ENCODE results near the gene TTC24.
"Not testable (repeated sequence)": the region's sequence is repeated elsewhere in the genome, so short reads cannot be mapped to it uniquely, and the experiment has no call there.

The TTC24 gene

DNA sequence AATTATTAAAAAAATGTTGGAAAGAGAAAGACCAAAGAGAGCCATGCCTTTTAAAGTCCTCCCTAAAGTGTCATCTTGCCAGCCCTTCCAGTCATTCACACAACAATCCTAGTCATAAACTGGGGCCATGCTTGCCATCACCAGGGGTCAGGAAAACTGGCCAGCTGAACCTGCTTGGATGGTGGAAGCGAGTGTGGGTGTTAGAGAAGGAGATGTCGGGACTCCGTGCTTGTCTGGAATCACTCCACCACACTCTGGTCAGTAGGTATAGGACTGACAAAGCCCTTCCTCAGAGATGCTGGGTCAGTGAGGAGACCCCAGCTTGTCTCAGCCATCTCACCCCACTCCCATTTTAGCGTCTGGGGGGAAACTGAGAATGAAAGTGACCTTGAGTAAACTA lies 36.4 kb downstream of the TTC24 start:
- no peak for DNase-seq

DNA sequence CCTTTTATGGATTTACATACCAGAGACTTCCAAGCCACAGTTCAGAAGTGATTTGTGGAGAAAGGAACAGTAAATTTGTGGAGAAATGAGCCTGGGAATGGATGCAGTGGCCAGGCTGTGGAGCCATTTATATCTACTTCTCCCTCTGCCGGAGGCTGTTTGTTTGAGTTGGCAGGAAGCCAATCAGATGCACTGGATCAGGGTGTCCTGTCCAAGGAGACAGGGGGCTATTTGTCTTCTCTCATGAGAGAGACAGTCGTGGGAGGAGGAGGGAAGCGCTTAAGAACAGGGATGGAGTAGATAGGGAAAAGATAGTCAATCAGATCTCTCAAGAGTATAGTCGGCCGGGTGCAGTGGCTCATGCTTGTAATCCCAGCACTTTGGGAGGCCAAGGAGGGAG lies 36.9 kb downstream of the TTC24 start:
- no peak for DNase-seq

DNA sequence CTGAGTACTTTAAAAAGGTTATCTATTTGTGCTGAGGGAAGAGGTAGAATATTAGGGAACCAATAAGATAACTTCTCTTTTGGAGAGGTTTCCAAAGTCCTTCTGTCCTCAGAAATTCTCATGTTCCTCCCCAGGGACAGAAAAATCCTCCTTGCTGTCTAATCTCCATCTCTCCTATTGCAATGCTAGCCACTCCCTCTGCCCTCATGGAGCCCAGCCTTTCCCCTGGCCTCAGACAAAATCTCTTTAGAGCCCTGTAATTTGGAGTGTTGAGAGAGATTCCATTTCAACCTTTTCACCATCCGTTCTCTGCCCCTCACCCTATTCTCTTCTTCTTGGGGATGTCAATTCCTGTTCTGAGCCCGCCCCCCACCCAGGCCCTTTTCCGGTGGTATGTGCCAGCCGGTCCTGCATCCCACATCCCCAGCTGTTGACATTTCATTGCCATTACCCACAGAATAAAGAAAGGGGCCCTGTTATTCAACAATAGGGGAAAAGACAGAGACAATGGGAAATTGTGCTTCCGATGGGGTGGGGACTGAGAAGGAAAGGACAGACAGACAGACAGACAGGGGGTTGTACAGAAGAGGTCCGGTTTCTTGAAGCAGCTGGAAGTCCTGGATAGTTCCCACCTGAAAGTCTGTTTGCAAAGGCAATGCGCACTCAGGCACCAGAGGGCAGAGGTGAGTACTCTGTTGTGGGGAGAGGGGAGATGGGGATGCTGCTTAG lies 39.5 kb downstream of the TTC24 start, which contains the start of gene HAPLN2:
Gene HAPLN2 (plus strand): TSS at position 563 of the 729 bp plus-strand sequence. CDS start 4,076 bp downstream, outside the sequence.
- peak; percentile 15 for DNase-seq

DNA sequence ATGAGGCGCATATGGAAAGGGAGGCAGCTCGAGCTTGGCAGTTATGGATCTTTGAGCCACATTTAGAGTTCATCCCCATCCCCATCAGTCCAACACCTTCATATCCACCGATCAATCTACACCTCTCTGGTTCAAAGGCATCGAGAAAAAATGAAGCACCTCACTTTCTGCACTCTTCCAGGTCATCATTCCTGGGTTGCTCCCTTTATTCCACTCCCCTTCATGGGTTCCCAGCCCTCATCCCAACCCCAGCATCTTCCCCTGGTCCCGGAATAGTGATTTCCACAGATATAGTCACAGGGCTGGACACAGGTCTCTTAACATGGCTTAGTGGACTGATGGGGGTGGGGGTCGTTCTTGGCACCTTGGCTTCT lies 40.0 kb downstream of the TTC24 start:
- DNase-seq, result no peak

DNA sequence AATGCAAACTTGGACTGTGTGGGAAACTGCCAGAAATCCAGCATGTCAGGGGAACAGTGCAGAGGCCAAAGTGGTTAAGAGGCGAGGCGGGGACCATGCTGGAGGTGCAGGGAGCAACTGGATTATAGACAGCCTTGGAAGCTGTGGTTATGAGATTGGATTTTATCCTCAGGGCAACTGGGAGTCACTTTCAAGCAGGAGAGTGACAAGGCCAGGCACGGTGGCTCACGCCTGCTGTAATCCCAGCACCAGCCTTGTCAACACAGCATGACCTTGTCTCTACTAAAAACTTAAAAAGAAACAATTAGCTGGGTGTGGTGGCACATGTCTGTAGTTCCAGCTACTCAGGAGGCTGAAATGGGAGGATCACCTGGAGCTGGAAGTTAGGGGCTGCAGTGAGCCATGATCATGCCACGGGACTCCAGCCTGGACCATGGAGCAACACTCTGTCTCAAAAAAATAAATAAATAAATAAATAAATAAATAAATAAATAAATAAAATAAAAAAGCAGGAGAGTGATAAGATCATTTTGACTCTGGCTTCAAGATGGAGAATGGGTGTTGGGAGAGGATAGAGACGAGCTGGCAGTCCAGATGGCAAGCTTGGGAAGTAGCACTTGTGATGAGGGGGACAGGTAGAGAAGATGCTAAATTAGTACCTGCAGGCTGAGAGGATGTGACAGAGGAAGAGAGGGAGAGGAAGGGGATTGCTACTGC lies 43.2 kb downstream of the TTC24 start:
- no peak for DNase-seq

DNA sequence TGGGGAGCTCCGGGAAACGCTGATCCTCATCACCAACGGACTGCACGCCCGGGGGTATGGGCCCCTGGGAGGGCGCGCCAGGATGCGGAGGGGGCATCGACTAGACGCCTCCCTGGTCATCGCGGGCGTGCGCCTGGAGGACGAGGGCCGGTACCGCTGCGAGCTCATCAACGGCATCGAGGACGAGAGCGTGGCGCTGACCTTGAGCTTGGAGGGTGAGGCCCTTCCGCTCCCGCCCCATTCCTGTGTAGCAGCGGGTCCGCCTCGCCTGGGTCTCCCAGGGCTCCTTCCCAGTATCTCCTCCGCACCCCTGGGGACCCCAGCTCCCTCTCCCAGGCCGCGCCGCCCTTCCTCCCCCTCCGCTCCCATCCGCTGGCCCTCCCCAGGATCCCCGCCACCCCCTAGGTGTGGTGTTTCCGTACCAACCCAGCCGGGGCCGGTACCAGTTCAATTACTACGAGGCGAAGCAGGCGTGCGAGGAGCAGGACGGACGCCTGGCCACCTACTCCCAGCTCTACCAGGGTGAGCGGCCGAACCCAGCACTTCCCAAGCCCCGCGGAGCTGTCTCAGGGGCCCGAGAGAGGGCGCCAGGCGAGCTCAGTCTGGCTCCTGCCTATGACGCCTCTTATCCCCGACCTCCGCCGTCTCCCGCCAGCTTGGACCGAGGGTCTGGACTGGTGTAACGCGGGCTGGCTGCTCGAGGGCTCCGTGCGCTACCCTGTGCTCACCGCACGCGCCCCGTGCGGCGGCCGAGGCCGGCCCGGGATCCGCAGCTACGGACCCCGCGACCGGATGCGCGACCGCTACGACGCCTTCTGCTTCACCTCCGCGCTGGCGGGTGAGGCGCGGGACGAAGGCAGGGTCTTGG lies 44.7 kb downstream of the TTC24 start:
- DNase-seq, result peak; percentile 39

DNA sequence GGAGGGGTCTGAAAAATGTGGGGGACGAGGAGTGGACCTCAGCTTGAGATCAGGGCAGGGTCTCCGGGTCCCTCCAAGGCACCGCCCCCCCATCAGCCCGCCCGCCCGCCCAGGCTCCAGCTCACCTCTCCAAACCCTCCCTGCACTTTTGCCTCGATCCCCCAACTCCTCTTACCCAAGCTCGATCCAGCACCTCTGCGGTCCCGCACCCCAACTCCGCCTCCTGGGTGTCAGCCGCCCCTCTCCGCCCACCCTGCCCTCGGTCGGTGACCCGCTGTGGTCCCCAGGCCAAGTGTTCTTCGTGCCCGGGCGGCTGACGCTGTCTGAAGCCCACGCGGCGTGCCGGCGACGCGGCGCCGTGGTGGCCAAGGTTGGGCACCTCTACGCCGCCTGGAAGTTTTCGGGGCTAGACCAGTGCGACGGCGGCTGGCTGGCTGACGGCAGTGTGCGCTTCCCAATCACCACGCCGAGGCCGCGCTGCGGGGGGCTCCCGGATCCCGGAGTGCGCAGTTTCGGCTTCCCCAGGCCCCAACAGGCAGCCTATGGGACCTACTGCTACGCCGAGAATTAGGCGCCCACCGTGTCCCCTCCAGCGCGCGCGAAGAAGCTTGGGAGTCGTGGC lies 45.4 kb downstream of the TTC24 start:
- DNase-seq, result no peak

DNA sequence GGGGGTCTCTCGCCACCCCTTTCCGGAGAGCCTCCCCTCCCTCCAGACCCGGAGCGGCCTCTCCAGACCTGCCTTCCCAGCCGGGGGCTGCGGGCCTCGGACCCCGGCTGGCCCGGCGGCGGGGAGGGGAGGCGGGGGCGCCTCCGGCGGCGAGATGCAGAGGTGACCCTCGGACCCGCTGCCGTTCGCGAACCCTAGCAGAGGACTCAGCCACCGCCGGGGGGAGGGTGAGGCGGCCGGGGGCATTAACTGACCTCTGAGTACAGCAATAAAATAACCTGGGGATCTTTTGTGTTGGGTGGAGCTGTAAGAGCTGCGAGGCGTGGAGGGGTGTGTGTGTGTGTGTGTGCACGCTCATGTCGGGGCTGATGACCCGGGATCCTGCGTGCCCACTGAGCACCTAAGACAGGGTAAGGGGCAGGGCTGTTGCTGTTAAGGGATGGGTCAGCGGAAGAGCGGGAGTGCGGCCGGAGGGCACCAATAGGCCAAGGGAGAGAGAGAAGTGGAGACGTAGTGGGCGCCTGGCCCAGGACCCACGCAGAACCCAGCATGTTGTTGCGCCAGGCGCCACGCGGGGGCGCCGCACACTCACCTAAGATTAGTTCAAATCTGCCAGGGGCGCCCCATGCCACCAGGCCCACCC lies 46.0 kb downstream of the TTC24 start:
- DNase-seq, result peak; percentile 56

DNA sequence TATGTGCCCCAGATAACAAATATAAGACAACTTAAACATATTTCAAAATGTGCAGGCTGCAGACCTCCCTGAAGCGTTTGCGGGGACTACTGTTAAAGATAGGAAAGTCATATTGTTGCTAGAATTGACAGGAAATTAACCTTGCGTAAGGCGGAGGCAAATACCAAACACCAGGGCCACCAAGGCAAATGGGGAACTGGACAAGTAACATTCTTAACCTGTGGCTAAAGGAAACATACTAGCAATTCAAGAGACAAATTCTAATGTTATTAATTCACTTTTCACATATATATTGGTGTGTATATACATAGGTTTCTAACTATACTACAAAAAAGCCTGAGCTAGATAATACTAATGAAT lies 46.5 kb downstream of the TTC24 start:
- DNase-seq, result no peak

DNA sequence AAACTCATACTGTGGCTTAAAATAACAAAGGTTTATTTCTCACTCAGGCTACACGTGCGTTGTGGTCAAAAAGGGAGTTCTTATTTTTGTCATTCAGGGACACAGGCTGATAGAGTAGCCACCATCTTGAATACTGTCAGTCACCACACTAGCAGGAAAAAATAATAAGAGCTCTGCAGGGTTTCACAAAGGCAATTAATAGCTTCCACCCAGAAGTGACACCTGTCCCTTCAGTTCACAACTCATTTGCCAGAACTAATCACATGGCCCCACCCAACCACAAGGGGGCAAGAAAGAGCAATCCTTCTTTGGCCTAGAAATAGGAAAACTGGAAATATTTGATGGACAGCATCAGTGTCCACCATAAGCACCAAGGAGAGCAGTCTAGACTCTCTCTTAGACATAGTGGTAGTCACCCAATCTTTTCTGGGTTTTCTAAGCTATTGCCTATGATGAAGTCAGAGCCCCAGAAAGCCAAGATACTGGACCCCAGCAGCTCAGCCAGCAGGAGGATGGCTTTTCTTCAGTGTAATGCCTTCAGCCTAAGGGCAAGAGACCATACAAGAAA lies 47.9 kb downstream of the TTC24 start:
- peak; percentile 52 for DNase-seq

DNA sequence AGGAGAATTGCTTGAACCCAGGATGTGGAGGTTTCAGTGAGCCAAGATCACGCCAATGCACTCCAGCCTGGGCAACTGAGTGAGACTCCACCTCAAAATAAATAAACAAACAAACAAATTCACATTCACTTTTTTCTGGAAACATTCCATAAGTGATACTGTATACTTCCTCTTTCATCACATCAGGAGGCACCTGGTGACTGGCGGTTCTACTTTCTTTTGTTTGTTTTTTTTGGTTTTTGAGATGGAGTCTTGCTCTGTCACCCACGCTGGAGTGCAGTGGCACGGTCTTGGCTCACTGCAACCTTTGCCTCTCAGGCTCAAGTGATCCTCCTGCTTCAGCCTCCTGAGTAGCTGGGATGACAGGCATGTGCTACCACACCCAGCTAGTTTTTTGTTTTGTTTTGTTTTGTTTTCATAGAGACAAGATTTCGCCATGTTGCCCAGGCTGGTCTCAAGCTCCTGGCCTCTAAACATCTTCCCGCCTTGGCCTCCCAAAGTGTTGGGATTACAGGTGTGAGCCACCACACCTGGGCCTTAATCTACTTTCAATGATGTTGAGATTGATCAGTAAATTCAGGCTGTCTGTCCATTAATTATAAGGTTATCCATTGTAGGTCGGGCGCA lies 50.4 kb downstream of the TTC24 start:
- DNase-seq, result no peak

DNA sequence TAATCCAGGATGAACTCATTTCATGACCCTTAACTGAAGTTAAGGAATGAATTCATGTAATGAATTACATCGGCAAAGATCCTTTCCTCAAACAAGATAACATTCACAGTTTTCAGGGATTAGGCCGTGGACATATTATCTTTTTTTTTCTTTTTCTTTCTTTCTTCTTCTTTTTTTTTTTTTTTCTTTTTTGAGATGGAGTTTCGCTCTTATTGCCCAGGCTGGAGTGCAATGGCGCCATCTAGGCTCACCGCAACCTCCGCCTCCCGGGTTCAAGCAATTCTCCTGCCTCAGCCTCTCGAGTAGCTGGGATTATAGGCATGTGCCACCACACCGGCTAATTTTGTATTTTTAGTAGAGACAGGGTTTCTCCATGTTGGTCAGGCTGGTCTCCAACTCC lies 51.6 kb downstream of the TTC24 start:
- DNase-seq, result not testable (repeated sequence)

DNA sequence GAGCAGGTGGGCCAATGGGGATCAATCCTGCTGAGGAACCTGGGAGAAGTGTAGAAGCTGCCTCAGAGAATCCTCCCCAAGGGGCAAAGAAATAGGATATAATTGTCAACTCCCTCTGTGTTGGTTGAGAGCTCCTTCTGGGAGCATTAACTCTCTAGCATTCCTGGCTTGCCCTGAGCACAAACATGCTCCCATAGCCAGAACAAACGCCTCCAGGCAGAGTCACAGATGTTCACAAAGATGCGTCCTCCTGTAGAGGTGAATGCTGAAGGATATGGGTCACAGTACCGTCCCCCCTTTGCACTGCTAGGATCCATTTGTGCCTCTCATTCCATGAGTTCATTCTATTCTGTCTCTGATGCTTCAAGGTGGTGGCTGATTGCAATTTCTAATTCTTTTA lies 52.8 kb downstream of the TTC24 start:
- no peak for DNase-seq

All from CD4-positive, alpha-beta T cell treated with Interleukin-21 for 1 hour (primary cell).